ENCODE measurements around the gene RTCA.

DNA sequence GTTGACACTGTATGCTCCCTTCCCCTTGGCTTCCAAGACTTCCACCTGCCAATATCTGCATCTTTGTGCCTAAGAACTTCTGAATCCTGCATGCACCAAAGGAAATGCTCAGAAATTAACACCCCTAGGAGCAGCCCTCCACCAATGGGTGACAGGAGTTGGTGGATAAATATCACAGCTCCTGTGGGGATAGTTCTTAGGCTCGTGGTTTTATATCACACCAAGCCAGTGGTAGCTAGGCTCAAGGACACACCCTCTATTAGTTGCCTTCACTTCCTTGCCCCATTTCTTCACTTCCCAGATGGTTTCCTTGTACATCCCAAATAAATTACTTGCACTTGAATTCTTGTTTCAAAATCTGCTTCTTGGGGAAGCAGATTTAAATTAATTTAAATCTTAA is 69.4 kb downstream of the RTCA start:
- no peak for TF ChIP-seq SPI1 (IDR thresholded peaks at IDR 0.05; ENCODE audit: borderline replicate concordance, low read depth)
- TF ChIP-seq, protein P1, sequence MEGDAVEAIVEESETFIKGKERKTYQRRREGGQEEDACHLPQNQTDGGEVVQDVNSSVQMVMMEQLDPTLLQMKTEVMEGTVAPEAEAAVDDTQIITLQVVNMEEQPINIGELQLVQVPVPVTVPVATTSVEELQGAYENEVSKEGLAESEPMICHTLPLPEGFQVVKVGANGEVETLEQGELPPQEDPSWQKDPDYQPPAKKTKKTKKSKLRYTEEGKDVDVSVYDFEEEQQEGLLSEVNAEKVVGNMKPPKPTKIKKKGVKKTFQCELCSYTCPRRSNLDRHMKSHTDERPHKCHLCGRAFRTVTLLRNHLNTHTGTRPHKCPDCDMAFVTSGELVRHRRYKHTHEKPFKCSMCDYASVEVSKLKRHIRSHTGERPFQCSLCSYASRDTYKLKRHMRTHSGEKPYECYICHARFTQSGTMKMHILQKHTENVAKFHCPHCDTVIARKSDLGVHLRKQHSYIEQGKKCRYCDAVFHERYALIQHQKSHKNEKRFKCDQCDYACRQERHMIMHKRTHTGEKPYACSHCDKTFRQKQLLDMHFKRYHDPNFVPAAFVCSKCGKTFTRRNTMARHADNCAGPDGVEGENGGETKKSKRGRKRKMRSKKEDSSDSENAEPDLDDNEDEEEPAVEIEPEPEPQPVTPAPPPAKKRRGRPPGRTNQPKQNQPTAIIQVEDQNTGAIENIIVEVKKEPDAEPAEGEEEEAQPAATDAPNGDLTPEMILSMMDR (IDR thresholded peaks at IDR 0.05; ENCODE audit: insufficient read depth, low read length), result no peak

All from HL-60 (cell line).